Upper lobe of right lung (tissue), 1 donor: Measurements from ENCODE around the gene TBC1D17. TPM values are rescaled to one million over a fixed set of nuclear protein-coding genes. Genes with fewer than 3 reads are reported as not detected.

Experiments used
- ATAC-seq: fragments of 200-7000 bp; cut with Tn5 transposase; one replicate; pipeline ENCODE4 v1.9.1; 2020; ENCODE audit warnings: mild to moderate bottlenecking, moderate library complexity
- DNase-seq: peaks from one replicate; pipeline ENCODE4 v3.0.0-alpha.2; 2020
- H3K27ac ChIP-seq: fragments of 200-600 bp; one replicate; pipeline ENCODE4 v1.8.0; 2022
- H3K27me3 ChIP-seq: fragments of 200-600 bp; one replicate; pipeline ENCODE4 v1.8.0; 2022; ENCODE audit warnings: mild to moderate bottlenecking
- H3K36me3 ChIP-seq: fragments of 200-600 bp; one replicate; pipeline ENCODE4 v1.8.0; 2022
- H3K4me1 ChIP-seq: fragments of 200-600 bp; one replicate; pipeline ENCODE4 v1.8.0; 2022
- H3K4me3 ChIP-seq: fragments of 200-600 bp; one replicate; pipeline ENCODE4 v1.8.0; 2022; ENCODE audit warnings: mild to moderate bottlenecking
- H3K9me3 ChIP-seq: fragments of 200-600 bp; one replicate; pipeline ENCODE4 v1.8.0; 2022
- CTCF ChIP-seq: fragments of 200-600 bp; IDR thresholded peaks from one replicate; pipeline ENCODE4 v1.8.0; 2022; ENCODE audit warnings: antibody characterized with exemption
- intact Hi-C: fragments of 100-400 bp; cut with DNase I; formaldehyde crosslinking; loops from one replicate; pipeline ENCODE4 v1.11.0; 2022
- total RNA-seq: library from RNA; stranded (reverse); fragmentation: NEBNext Ultra II Directional; extraction: Animal tissue kit (Norgen Biotek cat#: 25700); gene quantifications from one replicate; pipeline ENCODE4 v1.2.1, GENCODE V29; 2021
- donor health status: DM: no; HTN: yes; CAD: no; lungs with severe emphysema.

The TBC1D17 gene
- total RNA-seq, 1 donor from 2014 or later = 57.1 TPM

DNA sequence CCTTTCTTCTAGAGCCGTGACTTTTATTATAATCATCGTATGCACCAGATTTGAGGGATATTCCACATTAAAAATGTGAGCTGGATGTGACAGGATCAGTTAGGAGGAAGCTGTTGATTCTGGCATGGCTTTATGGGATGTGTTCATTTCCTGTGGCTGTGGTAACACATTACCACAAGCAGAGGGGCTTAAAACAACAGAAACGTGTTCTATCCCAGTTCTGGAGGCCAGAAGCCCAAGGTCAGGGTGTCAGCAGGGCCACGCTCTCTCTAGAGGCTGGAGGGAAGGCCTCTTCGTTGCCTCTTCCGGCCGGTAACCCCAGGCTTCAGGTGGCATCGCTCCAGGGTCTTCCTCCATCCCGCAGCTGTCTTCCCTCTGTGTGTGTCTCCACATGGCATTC is 44.9 kb upstream of the TBC1D17 start:
- DNase-seq (no peak), ATAC-seq (no peak)
- no peaks in the 10 kb centered on the region for H3K4me1 ChIP-seq
- no peak overlapping the region for H3K4me3 ChIP-seq
- no peaks in the 10 kb centered on the region for H3K9me3 ChIP-seq
- H3K27me3 ChIP-seq = no peaks in the 10 kb centered on the region
- H3K27ac ChIP-seq = no peak overlapping the region
- intact Hi-C loops = no loop called here
- no peak for TF ChIP-seq CTCF
- peaks cover 85% of the 10 kb centered on the region for H3K36me3 ChIP-seq

DNA sequence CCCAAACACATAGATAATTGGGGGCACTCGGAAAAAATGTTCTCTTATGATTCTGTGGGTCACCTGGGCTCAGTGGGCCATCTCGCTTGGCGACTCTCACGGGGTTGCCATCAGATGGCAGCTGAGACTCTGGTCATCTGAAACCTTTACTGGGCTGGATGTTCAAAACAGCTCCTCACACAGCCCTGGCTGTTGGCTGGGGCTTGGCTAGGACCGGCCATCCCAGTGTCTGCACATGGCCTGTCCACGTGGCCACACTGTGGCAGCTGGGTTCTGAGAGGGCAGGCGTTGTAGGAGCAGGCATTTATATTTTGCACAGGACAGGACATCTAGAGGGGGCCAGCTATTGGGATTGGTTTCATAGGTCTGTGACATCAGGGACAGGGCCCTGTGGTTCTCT is 43.9 kb upstream of the TBC1D17 start:
- Histone ChIP-seq H3K27me3 (no peaks in the 10 kb centered on the region), H3K4me3 (no peak overlapping the region), H3K9me3 (no peaks in the 10 kb centered on the region), H3K4me1 (no peaks in the 10 kb centered on the region), H3K27ac (no peak overlapping the region), H3K36me3 (peaks cover 79% of the 10 kb centered on the region)
- ATAC-seq (no peak), DNase-seq (no peak)
- intact Hi-C loops = no loop called here
- no peak for TF ChIP-seq CTCF

GRCh38 chr19:49835562-49835961 is 41.9 kb upstream of the TBC1D17 start:
- intact Hi-C loops = no loop called here
- no peak for ATAC-seq
- no peaks in the 10 kb centered on the region for H3K9me3 ChIP-seq

DNA sequence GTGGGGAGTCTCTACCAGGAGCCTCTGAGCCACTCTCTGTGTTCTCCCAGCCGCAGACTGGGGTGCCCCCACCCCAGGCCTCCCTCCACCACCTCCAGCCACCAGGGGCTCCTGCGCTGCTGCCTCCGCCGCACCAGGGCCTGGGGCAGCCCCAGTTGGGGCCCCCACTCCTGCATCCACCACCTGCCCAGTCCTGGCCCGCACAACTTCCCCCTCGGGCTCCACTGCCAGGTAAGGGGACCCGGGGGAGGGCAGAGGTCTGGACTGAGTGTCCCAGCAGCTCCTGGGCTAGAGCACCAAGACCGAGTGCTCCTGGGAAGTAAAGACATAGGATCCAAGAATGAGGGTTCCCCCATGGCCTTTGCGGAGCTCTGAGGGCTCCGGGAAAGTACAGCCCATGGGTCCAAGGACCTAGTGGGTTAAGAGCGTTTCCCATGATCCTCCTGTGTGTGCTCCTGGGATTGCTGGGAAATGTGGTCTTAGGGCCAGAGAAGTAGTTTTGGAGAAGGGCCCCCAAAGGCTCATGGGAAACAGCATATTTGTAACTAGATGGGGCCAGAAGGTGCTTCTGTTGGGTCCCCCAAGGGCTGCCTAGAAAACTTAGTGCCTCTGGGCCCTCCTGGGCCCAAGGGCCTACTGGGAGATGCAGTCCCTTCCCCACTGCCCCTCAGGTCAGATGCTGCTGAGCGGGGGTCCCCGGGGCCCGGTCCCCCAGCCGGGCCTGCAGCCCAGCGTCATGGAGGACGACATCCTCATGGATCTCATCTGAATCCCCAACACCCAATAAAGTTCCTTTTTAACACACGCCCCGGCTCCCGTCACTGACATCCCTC is 41.1 kb upstream of the TBC1D17 start:
- no peaks in the 10 kb centered on the region for H3K4me1 ChIP-seq
- ATAC-seq (no peak), DNase-seq (no peak)
- no peak overlapping the region for H3K27ac ChIP-seq
- peaks cover 68% of the 10 kb centered on the region for H3K36me3 ChIP-seq
- no peak overlapping the region for H3K4me3 ChIP-seq
- intact Hi-C loops = no loop called here
- H3K27me3 ChIP-seq = no peaks in the 10 kb centered on the region
- no peaks in the 10 kb centered on the region for H3K9me3 ChIP-seq
- TF ChIP-seq CTCF = no peak

More at GRCh38 chr19:49835562-49835961, 41.9 kb upstream of the TBC1D17 start:
- no peaks in the 10 kb centered on the region for H3K27me3 ChIP-seq
- peaks cover 76% of the 10 kb centered on the region for H3K36me3 ChIP-seq
- no peak overlapping the region for H3K4me3 ChIP-seq
- no peaks in the 10 kb centered on the region for H3K4me1 ChIP-seq
- TF ChIP-seq CTCF = no peak
- no peak overlapping the region for H3K27ac ChIP-seq
- DNase-seq = no peak

DNA sequence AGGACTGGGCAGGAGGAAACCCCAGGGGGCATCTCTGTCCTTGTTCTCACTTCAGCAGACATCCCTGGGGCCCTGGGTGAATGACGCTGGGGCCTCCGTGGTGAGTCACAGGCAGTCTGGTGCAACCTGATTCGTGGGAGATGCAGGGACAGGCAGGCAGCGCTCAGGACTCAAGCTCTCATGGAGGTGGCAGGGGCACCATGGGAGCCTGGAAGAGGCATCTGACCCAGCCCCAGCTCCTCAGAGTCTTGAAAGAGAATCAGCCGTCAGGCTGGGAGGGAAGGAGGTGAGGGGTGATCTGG is 40.5 kb upstream of the TBC1D17 start:
- no peak for TF ChIP-seq CTCF
- ATAC-seq (no peak), DNase-seq (no peak)
- Histone ChIP-seq H3K4me1 (no peaks in the 10 kb centered on the region), H3K9me3 (no peaks in the 10 kb centered on the region), H3K36me3 (peaks cover 62% of the 10 kb centered on the region), H3K27me3 (no peaks in the 10 kb centered on the region), H3K27ac (no peak overlapping the region), H3K4me3 (no peak overlapping the region)
- intact Hi-C loops = no loop called here

DNA sequence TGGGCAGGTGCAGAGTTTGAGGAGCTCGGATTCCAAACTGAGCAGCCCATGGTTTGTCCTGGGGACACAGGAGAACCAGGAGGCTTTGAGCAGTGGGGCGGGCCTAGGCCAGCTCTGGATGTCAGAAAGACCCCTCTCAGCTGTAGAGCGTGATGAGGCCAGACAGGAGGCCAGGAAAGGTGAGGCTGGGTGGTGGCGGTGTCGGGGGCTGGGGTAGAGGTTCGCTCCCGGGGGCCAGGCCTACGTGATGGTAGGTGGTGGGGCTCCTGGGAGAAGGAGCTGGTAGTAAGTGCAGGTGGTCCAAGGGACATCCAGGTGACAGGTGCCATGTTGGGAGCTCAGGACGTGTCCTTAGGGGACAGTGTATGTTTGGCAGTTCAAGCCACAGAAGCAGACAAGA is 40.1 kb upstream of the TBC1D17 start:
- Histone ChIP-seq H3K27me3 (no peaks in the 10 kb centered on the region), H3K4me1 (no peaks in the 10 kb centered on the region), H3K27ac (no peak overlapping the region), H3K9me3 (no peaks in the 10 kb centered on the region), H3K4me3 (no peak overlapping the region), H3K36me3 (peaks cover 58% of the 10 kb centered on the region)
- intact Hi-C loops = no loop called here
- DNase-seq (no peak), ATAC-seq (no peak)
- TF ChIP-seq CTCF = no peak
